ENCODE results near the gene CFAP210.

CFAP210 gene

GRCh38 chr2:169676357-169676756 is 17.8 kb downstream of the CFAP210 start:
- no peak for DNase-seq (ENCODE audit: low read depth in 1 of 2, low spot score in 1 of 2)

GRCh38 chr2:169673921-169674320 is 20.3 kb downstream of the CFAP210 start:
- DNase-seq (ENCODE audit: low read depth in 1 of 2, low spot score in 1 of 2) = no peak

- no peak for DNase-seq (ENCODE audit: low read depth in 1 of 2, low spot score in 1 of 2)
Observed at GRCh38 chr2:169673106-169673505, 21.1 kb downstream of the CFAP210 start.

GRCh38 chr2:169672406-169672805 is 21.8 kb downstream of the CFAP210 start:
- DNase-seq (ENCODE audit: low read depth in 1 of 2, low spot score in 1 of 2) = no peak

GRCh38 chr2:169670937-169671336 is 23.3 kb downstream of the CFAP210 start:
- DNase-seq (ENCODE audit: low read depth in 1 of 2, low spot score in 1 of 2) = no peak

- DNase-seq (ENCODE audit: low read depth in 1 of 2, low spot score in 1 of 2) = no peak
Observed at GRCh38 chr2:169670215-169670651, 24.0 kb downstream of the CFAP210 start.

- DNase-seq (ENCODE audit: low read depth in 1 of 2, low spot score in 1 of 2) = no peak
Observed at GRCh38 chr2:169667583-169667982, 26.6 kb downstream of the CFAP210 start.

- DNase-seq (ENCODE audit: low read depth in 1 of 2, low spot score in 1 of 2) = no peak
Observed at GRCh38 chr2:169664978-169665930, 29.0 kb downstream of the CFAP210 start.

GRCh38 chr2:169664600-169664977 is 29.6 kb downstream of the CFAP210 start:
- DNase-seq (ENCODE audit: low read depth in 1 of 2, low spot score in 1 of 2) = no peak

GRCh38 chr2:169663247-169663646 is 31.0 kb downstream of the CFAP210 start:
- no peak for DNase-seq (ENCODE audit: low read depth in 1 of 2, low spot score in 1 of 2)

- no peak for DNase-seq (ENCODE audit: low read depth in 1 of 2, low spot score in 1 of 2)
Observed at GRCh38 chr2:169662744-169663143, 31.5 kb downstream of the CFAP210 start.

GRCh38 chr2:169661265-169661664 is 32.9 kb downstream of the CFAP210 start:
- no peak for DNase-seq (ENCODE audit: low read depth in 1 of 2, low spot score in 1 of 2)

GRCh38 chr2:169659320-169659719 is 34.9 kb downstream of the CFAP210 start:
- no peak for DNase-seq (ENCODE audit: low read depth in 1 of 2, low spot score in 1 of 2)

- DNase-seq (ENCODE audit: low read depth in 1 of 2, low spot score in 1 of 2) = no peak
Observed at GRCh38 chr2:169658877-169659276, 35.3 kb downstream of the CFAP210 start.

- DNase-seq (ENCODE audit: low read depth in 1 of 2, low spot score in 1 of 2) = no peak
Observed at GRCh38 chr2:169656164-169656563, 38.0 kb downstream of the CFAP210 start.

- DNase-seq (ENCODE audit: low read depth in 1 of 2, low spot score in 1 of 2) = no peak
Observed at GRCh38 chr2:169653636-169654035, 40.6 kb downstream of the CFAP210 start.

- no peak for DNase-seq (ENCODE audit: low read depth in 1 of 2, low spot score in 1 of 2)
Observed at GRCh38 chr2:169649278-169649677, 44.9 kb downstream of the CFAP210 start.

- no peak for DNase-seq (ENCODE audit: low read depth in 1 of 2, low spot score in 1 of 2)
Observed at GRCh38 chr2:169647496-169647895, 46.7 kb downstream of the CFAP210 start.

GRCh38 chr2:169644173-169644572 is 50.0 kb downstream of the CFAP210 start:
- DNase-seq (ENCODE audit: low read depth in 1 of 2, low spot score in 1 of 2) = no peak

- DNase-seq (ENCODE audit: low read depth in 1 of 2, low spot score in 1 of 2) = no peak
Observed at GRCh38 chr2:169641464-169641863, 52.7 kb downstream of the CFAP210 start.

- no peak for DNase-seq (ENCODE audit: low read depth in 1 of 2, low spot score in 1 of 2)
Observed at GRCh38 chr2:169640104-169640503, 54.1 kb downstream of the CFAP210 start.

GRCh38 chr2:169637620-169638019 is 56.6 kb downstream of the CFAP210 start:
- DNase-seq (ENCODE audit: low read depth in 1 of 2, low spot score in 1 of 2) = no peak

All from activated CD4-positive, alpha-beta T cell treated with anti-CD3 and anti-CD28 coated beads, Interleukin-2, amount 50 U/mL, for 24 hours (primary cell).